D721Med (cell line): ENCODE measurements around the gene VPS13A.

Experiments used
- DNase-seq: peaks from one replicate; pipeline ENCODE4 v3.0.0; 2011; ENCODE audit warnings: low spot score; ENCODE audit not compliant: insufficient read length
- FAIRE-seq: peaks from 2 replicates; lab custom pipeline; 2011; peaks lifted over from hg19 to GRCh38; lab: Jason Lieb, UNC
- TF ChIP-seq, protein P1 (sequence below): IDR thresholded peaks from 2 replicates; pipeline ENCODE4 v1.5.1; 2012; ENCODE audit warnings: mild to moderate bottlenecking, control low read depth; ENCODE audit not compliant: insufficient read depth; ENCODE audit errors: missing control alignments

Gene VPS13A

DNA sequence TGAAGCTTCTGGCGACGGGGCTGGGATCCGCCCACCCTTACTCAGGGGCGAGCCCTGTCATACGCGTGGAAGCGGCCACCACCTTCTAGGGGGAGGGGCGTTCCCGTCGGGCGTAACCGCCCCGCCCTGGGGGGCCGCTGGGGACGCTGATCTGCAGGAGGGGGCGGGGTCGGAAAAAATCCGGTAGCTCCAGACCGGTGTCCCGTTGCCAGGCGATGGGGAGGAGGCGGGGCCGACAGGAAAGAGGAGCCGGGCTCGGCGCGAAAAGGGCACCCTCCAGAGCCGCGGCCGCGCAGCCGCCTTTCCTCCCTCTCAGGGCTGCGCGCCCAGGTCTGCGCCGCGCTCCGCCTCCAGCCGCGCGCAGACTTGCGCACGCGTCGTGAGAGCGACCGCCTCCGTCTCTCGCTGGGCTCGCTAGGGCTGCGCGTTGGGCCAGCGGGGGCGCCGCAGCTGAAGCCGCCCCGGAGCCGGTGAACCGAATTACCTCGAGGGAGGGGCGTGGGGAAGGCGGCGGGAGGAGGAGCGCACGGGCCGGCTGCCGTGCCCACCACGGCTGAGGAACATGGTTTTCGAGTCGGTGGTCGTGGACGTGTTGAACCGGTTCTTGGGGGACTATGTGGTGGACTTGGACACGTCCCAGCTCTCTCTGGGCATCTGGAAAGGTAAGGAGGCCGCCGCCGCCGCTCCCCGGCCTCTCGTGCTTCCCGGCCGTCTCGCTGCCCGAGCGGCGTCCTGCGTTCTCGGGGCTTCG lies at the start of gene VPS13A:
Gene VPS13A, plus strand, starts transcription at position 392 of the 751 bp plus-strand sequence. Its CDS starts 171 bp downstream, at position 563.
- FAIRE-seq, result no peak

DNA sequence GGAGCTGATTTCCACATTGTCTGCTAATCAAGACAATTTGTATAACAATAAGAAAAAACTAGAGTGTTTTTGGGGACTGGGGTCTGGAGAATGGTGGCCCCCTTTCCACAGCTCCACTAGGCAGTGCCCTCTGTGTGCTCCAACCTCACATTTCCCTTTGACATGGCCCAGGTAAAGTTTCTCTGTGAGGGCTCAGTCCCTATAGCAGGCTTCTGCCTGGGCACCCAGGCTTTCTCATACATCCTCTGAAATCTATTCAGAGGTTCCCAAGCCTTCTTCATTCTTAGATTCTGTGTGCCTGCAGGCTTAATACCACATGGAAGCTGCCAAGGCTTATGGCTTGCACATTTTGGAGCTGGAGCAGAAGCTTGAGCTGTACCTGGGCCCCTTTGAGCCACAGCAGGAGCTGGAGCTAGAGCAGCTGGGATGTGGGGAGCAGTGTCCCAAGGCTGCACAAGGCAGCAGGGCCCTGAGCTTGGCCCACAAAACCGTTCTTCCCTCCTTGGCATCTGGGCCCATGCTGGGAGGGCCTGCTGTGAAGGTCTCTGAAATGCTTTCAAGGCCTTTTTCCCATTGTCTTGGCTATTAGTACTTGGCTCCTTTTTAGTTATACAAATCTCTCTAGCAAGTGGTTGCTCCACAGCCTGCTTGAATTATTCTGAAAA lies 49.1 kb upstream of the VPS13A start:
- FAIRE-seq, result no peak
- TF ChIP-seq, protein P1, sequence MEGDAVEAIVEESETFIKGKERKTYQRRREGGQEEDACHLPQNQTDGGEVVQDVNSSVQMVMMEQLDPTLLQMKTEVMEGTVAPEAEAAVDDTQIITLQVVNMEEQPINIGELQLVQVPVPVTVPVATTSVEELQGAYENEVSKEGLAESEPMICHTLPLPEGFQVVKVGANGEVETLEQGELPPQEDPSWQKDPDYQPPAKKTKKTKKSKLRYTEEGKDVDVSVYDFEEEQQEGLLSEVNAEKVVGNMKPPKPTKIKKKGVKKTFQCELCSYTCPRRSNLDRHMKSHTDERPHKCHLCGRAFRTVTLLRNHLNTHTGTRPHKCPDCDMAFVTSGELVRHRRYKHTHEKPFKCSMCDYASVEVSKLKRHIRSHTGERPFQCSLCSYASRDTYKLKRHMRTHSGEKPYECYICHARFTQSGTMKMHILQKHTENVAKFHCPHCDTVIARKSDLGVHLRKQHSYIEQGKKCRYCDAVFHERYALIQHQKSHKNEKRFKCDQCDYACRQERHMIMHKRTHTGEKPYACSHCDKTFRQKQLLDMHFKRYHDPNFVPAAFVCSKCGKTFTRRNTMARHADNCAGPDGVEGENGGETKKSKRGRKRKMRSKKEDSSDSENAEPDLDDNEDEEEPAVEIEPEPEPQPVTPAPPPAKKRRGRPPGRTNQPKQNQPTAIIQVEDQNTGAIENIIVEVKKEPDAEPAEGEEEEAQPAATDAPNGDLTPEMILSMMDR, result no peak
- DNase-seq, result no peak

More for the DNA sequence above, at the start of gene VPS13A:
- TF ChIP-seq, protein P1, result peak; percentile 27
- peak; percentile 45 for DNase-seq

DNA sequence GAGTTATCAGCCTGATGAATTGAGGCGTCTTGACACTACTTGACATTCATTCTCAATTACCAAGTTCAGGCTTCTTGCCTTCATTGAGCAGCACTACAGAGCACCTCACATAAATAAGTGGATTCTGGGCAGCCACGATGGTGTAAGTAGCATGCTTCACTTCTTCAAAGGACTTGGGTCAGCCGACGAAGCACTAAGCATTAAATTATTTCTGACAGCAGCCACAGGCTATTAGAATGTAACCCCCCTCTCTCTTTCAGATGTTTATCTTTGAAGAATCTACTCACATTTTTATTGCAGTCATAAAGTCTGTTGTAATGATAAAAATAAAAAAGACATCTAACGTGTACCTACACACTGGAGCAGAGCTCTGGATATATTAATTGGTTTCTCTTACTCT lies 45.9 kb upstream of the VPS13A start:
- no peak for DNase-seq
- TF ChIP-seq, protein P1, result no peak
- FAIRE-seq, result no peak

DNA sequence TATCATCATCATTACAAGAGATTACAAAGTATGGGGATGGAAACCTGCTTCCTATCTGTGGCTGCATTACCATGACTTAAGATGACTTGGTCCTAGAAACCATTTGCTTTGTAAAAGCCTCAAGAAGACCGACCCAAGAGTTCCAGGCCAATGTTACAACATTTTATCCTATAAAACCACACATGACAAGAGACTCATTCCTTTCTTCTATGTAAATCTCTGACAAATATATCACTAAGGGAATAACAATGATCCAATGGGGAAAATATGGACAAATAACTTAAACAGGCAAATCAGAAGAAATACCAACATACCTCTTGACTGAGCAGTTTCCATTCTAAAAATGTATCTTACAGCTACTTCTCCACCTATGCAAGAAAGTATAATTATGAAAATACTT lies 44.3 kb upstream of the VPS13A start:
- TF ChIP-seq, protein P1, result no peak
- no peak for FAIRE-seq
- DNase-seq, result no peak

DNA sequence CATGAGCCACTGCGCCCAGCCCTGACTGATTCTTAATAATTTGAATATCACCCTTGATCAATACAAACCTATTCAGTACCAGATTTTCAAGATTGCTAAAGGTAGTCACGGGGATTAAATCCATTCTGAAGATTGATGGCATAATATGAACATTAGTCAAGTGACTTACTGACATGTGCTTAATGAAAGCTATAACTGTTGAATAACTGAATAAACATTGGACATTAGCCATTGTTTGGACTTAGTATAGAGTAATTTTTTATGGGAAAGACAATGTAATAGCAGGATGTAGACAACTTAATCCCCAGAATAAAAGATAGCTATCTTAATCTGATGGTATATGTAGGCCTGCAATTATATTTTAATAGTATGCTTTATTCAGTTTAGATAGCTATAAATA lies 35.0 kb upstream of the VPS13A start:
- DNase-seq (no peak), FAIRE-seq (no peak)
- TF ChIP-seq, protein P1, result no peak

DNA sequence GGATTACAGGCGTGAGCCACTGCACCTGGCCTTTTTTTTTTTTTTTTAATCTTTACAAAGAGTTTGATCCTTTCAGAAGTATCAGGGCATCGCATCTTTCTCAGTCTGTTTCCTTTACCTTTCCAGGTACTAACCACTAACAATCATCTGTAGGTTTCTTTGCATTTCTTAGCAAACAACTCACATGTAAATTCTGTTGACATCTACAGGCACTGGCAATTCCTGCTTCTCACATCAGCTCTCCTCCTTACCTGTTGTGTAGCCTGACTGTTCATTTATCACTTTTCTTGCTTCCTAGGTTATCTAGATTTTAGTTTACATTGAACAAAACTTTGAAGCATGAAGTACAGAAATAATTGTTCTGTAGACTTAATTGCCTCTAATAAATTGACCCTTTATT lies 27.5 kb upstream of the VPS13A start:
- DNase-seq, result no peak
- TF ChIP-seq, protein P1, result no peak
- FAIRE-seq, result no peak

DNA sequence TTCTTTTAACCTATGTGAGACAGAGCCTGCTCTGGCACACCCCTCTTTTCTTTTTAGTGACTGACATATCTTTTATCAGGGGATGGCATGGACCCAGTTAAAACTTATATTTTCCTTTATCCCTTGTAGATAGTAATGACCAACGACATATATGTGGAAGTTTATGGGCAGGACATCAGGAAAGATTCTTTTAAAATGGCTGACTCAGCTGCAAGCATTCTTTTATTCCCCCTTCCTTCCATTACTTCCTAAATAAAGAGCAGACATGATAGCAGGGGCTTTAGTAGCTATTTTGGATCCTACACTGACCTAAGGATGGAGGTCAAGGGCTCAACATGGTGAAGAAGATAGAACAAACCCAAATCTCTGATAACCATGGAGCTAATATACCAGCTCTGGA lies 25.0 kb upstream of the VPS13A start:
- DNase-seq (no peak), FAIRE-seq (no peak)
- TF ChIP-seq, protein P1, result no peak
